Activated CD4-positive, alpha-beta memory T cell treated with anti-CD3 and anti-CD28 coated beads for 36 hours (primary cell): ENCODE measurements around the gene FTCD. TPM values are rescaled to one million over a fixed set of nuclear protein-coding genes. Genes with fewer than 3 reads are reported as not detected.

Experiments used
- CTCF ChIA-PET: fragments of 350-600 bp; sonication (Branson Sonifier 250); formaldehyde crosslinking; loops from one replicate; lab custom pipeline; 2021; ENCODE audit warnings: antibody characterized with exemption, inconsistent platforms; lab: Charles Lee
- POLR2A ChIA-PET: fragments of 350-600 bp; sonication (Branson Sonifier 250); formaldehyde crosslinking; loops from one replicate; lab custom pipeline; 2021; ENCODE audit warnings: antibody characterized with exemption; lab: Charles Lee
- DNase-seq: peaks from one replicate; pipeline ENCODE4 v3.0.0-alpha.2; 2020
- H3K27ac Mint-ChIP-seq: one replicate; pipeline ENCODE4 v1.8.0; 2021; ENCODE audit warnings: mixed read lengths
- H3K27me3 Mint-ChIP-seq: one replicate; pipeline ENCODE4 v1.8.0; 2021; ENCODE audit warnings: mixed read lengths
- H3K36me3 Mint-ChIP-seq: one replicate; pipeline ENCODE4 v1.8.0; 2021; ENCODE audit warnings: mixed read lengths
- H3K4me1 Mint-ChIP-seq: one replicate; pipeline ENCODE4 v1.8.0; 2021; ENCODE audit warnings: low read depth, mixed read lengths
- H3K4me3 Mint-ChIP-seq: one replicate; pipeline ENCODE4 v1.8.0; 2021; ENCODE audit warnings: mild to moderate bottlenecking, mixed read lengths
- H3K9me3 Mint-ChIP-seq: one replicate; pipeline ENCODE4 v1.8.0; 2021; ENCODE audit warnings: mixed read lengths
- intact Hi-C: fragments of 100-400 bp; cut with micrococcal nuclease; formaldehyde crosslinking; loops from one replicate; pipeline ENCODE4 v1.15.1; 2023
- total RNA-seq, 2 experiments: library from RNA; stranded (reverse); gene quantifications; one replicate each; pipeline ENCODE4 v1.2.3, GENCODE V29; 2021

The FTCD gene
- total RNA-seq, 2 experiments from 2014 or later, result 0.22 TPM; not detected in 1

GRCh38 chr21:46191686-46192575, 36.6 kb upstream of the FTCD start:
- Mint-ChIP-seq H3K27ac (no peak overlapping the region), H3K27me3 (no peaks in the 10 kb centered on the region), H3K4me3 (no peak overlapping the region), H3K36me3 (peaks cover 3% of the 10 kb centered on the region), H3K4me1 (no peaks in the 10 kb centered on the region), H3K9me3 (no peaks in the 10 kb centered on the region)
- POLR2A ChIA-PET, result no interaction called here
- DNase-seq, result peak; percentile 6
- CTCF ChIA-PET, result no interaction called here
- intact Hi-C loops, result no loop called here

DNA sequence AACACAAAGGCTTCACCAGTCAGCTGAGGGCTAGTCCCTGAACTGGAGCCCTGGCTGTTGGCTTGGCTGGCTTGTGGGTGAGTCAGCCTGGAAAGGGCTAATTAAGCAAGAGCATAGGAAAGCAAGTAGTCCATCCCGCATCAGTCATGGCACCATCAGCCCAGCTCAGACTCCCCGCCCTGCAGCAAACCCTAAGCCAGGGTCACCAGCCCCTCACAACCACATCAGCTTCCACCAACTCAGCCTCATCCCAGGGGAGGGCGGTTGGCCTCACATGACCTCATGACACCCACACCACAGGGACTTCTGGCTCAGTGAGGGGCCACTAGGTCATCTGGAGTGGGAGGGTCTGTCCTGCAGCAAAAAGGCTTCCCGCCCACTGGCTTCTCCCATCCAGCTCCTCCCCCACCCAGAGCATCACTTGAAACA, 35.9 kb upstream of the FTCD start:
- CTCF ChIA-PET, result no interaction called here
- POLR2A ChIA-PET, result no interaction called here
- Mint-ChIP-seq H3K4me1 (no peaks in the 10 kb centered on the region), H3K9me3 (no peaks in the 10 kb centered on the region), H3K36me3 (peaks cover 3% of the 10 kb centered on the region), H3K4me3 (no peak overlapping the region), H3K27ac (no peak overlapping the region), H3K27me3 (no peaks in the 10 kb centered on the region)
- intact Hi-C loops, result no loop called here
- DNase-seq, result peak; percentile 4

GRCh38 chr21:46190491-46191131, 35.2 kb upstream of the FTCD start:
- Mint-ChIP-seq H3K27me3 (no peaks in the 10 kb centered on the region), H3K4me3 (no peak overlapping the region), H3K9me3 (no peaks in the 10 kb centered on the region), H3K4me1 (no peaks in the 10 kb centered on the region), H3K27ac (no peak overlapping the region), H3K36me3 (peaks cover 3% of the 10 kb centered on the region)
- intact Hi-C loops, result no loop called here
- no peak for DNase-seq
- CTCF ChIA-PET, result no interaction called here
- POLR2A ChIA-PET, result no interaction called here

- H3K27ac Mint-ChIP-seq, result no peak overlapping the region
- no peak overlapping the region for H3K4me3 Mint-ChIP-seq
- peaks cover 3% of the 10 kb centered on the region for H3K4me1 Mint-ChIP-seq
- POLR2A ChIA-PET, result no interaction called here
- intact Hi-C loops, result no loop called here
- H3K36me3 Mint-ChIP-seq, result peaks cover 3% of the 10 kb centered on the region
- H3K27me3 Mint-ChIP-seq, result no peaks in the 10 kb centered on the region
- no peaks in the 10 kb centered on the region for H3K9me3 Mint-ChIP-seq
- no peak for DNase-seq
- CTCF ChIA-PET, result no interaction called here
These were observed 34.6 kb upstream of the FTCD start for GRCh38 chr21:46189959-46190490.

DNA sequence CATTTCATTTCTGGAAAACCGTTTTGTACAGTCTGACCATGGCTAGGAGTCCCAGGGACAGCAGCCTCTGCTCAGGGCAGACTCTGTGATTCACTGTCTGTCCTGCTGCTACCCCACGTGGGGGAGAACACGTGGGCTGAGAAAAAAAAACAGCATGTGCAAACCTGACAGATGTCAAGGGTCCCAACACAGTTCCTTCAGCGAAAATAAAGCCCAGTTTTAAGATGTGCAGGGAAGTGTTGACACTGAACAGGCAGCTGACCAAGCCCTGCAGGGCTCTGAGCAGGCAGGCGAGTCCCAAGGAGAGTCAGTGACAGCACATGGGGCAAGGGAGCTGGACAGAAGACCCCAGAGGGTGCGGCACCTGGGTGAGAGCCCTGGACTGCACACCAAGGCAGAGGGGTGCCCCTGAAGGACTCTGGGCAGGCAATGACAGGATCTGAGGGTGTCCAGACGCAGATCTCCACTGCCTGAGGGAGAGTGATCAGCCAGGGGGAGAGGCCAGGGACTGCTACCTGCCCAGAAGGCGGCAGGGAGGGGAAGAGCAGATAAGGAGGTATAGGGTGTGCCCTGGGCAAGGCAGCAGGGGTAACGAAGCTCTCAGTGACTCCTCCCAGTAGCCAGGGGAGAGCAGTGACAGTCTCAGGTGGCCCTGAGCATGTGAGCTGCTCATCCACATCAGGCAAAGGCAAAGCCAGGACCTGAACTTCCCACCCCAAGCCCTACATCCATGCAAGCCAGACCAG, 34.0 kb upstream of the FTCD start:
- DNase-seq, result no peak
- no peaks in the 10 kb centered on the region for H3K9me3 Mint-ChIP-seq
- ChIA-PET POLR2A (no interaction called here), CTCF (no interaction called here)
- H3K4me3 Mint-ChIP-seq, result no peak overlapping the region
- H3K27ac Mint-ChIP-seq, result no peak overlapping the region
- peaks cover 3% of the 10 kb centered on the region for H3K36me3 Mint-ChIP-seq
- intact Hi-C loops, result no loop called here
- H3K27me3 Mint-ChIP-seq, result no peaks in the 10 kb centered on the region
- peaks cover 8% of the 10 kb centered on the region for H3K4me1 Mint-ChIP-seq

- Mint-ChIP-seq H3K27ac (no peak overlapping the region), H3K4me3 (no peak overlapping the region), H3K9me3 (no peaks in the 10 kb centered on the region), H3K27me3 (peaks cover 3% of the 10 kb centered on the region), H3K4me1 (peaks cover 8% of the 10 kb centered on the region), H3K36me3 (peaks cover 3% of the 10 kb centered on the region)
- DNase-seq, result no peak
- CTCF ChIA-PET, result no interaction called here
- POLR2A ChIA-PET, result no interaction called here
- intact Hi-C loops, result no loop called here
These were observed 33.1 kb upstream of the FTCD start for GRCh38 chr21:46188226-46189212.

- intact Hi-C loops, result no loop called here
- no peak overlapping the region for H3K27ac Mint-ChIP-seq
- no peak overlapping the region for H3K4me3 Mint-ChIP-seq
- no peaks in the 10 kb centered on the region for H3K9me3 Mint-ChIP-seq
- ChIA-PET POLR2A (no interaction called here), CTCF (no interaction called here)
- H3K4me1 Mint-ChIP-seq, result peaks cover 10% of the 10 kb centered on the region
- no peak for DNase-seq
- peaks cover 3% of the 10 kb centered on the region for H3K27me3 Mint-ChIP-seq
- no peaks in the 10 kb centered on the region for H3K36me3 Mint-ChIP-seq
These were observed 32.4 kb upstream of the FTCD start for GRCh38 chr21:46187814-46188213.

DNA sequence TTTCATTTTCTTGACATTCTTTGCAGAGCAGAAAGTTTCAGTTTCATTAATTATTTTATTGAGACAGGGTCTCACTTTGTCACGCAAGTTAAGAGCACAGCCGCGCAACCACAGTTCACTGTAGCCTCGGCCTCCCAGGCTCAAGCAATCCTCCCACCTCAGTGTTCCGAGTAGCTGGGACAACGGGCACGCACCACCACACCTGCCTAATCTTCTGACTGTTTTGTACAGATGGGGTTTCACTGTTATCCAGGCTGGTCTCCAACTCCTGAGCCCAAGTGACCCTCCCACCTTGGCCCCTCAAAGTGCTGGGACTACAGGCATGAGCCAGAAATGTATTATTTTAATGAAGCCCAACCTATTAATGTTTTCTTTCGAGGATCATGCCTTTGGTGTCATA, 31.9 kb upstream of the FTCD start:
- no peak overlapping the region for H3K4me3 Mint-ChIP-seq

GRCh38 chr21:46185716-46186115, 30.3 kb upstream of the FTCD start:
- Mint-ChIP-seq H3K4me1 (peaks cover 10% of the 10 kb centered on the region), H3K4me3 (no peak overlapping the region), H3K27me3 (peaks cover 3% of the 10 kb centered on the region), H3K27ac (no peak overlapping the region), H3K36me3 (no peaks in the 10 kb centered on the region), H3K9me3 (no peaks in the 10 kb centered on the region)
- DNase-seq, result no peak
- POLR2A ChIA-PET, result no interaction called here
- CTCF ChIA-PET, result no interaction called here
- intact Hi-C loops, result no loop called here

More for the DNA sequence above, 31.9 kb upstream of the FTCD start:
- no peak for DNase-seq
- H3K9me3 Mint-ChIP-seq, result no peaks in the 10 kb centered on the region
- POLR2A ChIA-PET, result no interaction called here
- H3K4me1 Mint-ChIP-seq, result peaks cover 10% of the 10 kb centered on the region
- no peaks in the 10 kb centered on the region for H3K36me3 Mint-ChIP-seq
- H3K27ac Mint-ChIP-seq, result no peak overlapping the region
- peaks cover 3% of the 10 kb centered on the region for H3K27me3 Mint-ChIP-seq
- intact Hi-C loops, result no loop called here
- CTCF ChIA-PET, result no interaction called here

DNA sequence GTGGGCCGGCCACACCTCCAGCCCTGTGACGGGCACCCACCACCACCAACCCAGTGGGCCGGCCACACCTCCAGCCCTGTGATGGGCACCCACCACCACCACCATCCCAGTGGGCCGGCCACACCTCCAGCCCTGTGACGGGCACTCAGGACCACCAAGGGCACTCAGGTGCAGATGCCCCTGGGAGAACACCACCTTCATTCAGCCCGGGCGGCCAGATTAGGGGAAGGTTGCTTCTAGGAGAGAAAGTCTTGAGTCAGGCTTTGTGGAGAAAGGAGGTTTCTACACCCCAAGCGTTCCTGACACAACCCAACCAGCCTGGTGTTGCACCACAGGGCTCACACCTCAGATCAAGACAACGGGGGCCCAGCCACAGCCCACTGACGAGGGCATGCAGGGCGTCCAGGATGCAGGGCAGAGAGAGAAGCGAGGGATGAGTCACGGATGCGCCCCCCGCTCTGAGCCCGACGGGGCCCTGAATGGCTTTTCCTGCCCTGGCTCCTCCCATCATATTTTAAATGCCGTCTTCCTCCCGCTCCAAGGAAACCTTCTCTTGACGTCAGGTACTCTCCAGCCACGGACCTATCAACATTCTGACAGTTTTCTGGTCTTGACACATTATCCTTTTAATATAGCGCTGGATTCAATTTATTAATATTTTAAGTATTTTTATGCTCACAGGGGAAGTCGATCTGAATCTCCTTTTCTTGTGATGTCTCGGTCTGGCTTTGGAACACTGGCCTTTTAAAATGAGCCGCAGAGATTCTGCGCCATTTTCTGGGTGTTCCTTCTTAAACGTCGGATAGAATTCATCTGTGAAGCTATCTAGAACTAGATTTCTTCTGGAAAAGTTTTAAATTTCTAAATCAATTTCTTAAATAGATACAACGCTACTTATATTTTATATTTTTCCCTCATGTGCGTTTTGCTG, 29.5 kb upstream of the FTCD start:
- H3K9me3 Mint-ChIP-seq, result no peaks in the 10 kb centered on the region
- peak; percentile 76 for DNase-seq
- H3K27ac Mint-ChIP-seq, result peak overlapping the region; percentile 74
- peak overlapping the region; percentile 78 for H3K4me3 Mint-ChIP-seq
- intact Hi-C loops, result loop anchor here (1.0 kb wide), 1 partner anchor 41 kb away; no protein-coding TSS in a partner anchor
- POLR2A ChIA-PET, result no interaction called here
- peaks cover 10% of the 10 kb centered on the region for H3K4me1 Mint-ChIP-seq
- no peaks in the 10 kb centered on the region for H3K36me3 Mint-ChIP-seq
- CTCF ChIA-PET, result no interaction called here
- H3K27me3 Mint-ChIP-seq, result peaks cover 5% of the 10 kb centered on the region
